Prostate gland (tissue), 2 donors: ENCODE measurements around the gene GHR.

Experiments used
- CTCF ChIP-seq, 4 experiments: fragments of 200-600 bp in 2 of 4; fragments of 450-650 bp in 2 of 4; sonication (generic) in 2 of 4; IDR thresholded peaks; 1 replicate in 3 of 4; 2 replicates in 1 of 4; pipeline ENCODE4 v1.5.1; 2016 to 2019; ENCODE audit warnings: antibody characterized with exemption in 4 of 4, mild to moderate bottlenecking in 2 of 4, moderate library complexity in 2 of 4
- POLR2A ChIP-seq: fragments of 450-650 bp; IDR thresholded peaks from one replicate; pipeline ENCODE4 v1.6.1; 2016; ENCODE audit warnings: antibody characterized with exemption, mild to moderate bottlenecking

DNA sequence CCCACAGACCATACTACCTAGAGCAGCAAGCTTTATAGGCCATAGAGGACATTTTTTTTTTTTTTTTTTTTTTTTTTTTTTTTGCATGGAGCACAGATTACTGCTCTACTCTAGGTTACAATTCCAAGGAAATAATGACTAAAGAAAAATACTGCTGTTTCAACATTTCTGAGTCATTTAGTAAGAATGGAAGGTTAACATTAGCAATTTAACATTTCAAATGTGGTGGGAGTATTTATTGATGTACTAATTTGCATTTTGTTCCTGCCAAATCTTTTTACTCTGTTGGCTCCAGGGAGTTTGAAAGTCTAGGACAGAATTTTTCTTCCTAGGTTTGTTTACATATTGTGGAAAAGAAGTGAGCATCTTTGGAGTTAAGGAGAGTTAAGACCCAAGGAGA is 191.3 kb downstream of the GHR start:
- TF ChIP-seq CTCF (IDR thresholded peaks at IDR 0.05) (no peak), POLR2A (no peak)
